Prostate gland (tissue), 2 donors: ENCODE data around the gene HOXA3.

ENCODE experiments used
- POLR2A ChIP-seq: fragments of 450-650 bp; IDR thresholded peaks from one replicate; pipeline ENCODE4 v1.6.1; 2016; ENCODE audit warnings: antibody characterized with exemption, mild to moderate bottlenecking
- POLR2AphosphoS5 ChIP-seq: sonication (generic); formaldehyde crosslinking; IDR thresholded peaks from one replicate; pipeline ENCODE4 v1.6.1; 2017; ENCODE audit warnings: antibody characterized with exemption
- TF ChIP-seq, protein P1 (sequence below), 4 experiments: fragments of 200-600 bp in 2 of 4; fragments of 450-650 bp in 2 of 4; sonication (generic) in 2 of 4; IDR thresholded peaks; 1 replicate in 3 of 4; 2 replicates in 1 of 4; pipeline ENCODE4 v1.5.1; 2016 to 2019; ENCODE audit warnings: antibody characterized with exemption in 4 of 4, mild to moderate bottlenecking in 2 of 4, moderate library complexity in 2 of 4

DNA sequence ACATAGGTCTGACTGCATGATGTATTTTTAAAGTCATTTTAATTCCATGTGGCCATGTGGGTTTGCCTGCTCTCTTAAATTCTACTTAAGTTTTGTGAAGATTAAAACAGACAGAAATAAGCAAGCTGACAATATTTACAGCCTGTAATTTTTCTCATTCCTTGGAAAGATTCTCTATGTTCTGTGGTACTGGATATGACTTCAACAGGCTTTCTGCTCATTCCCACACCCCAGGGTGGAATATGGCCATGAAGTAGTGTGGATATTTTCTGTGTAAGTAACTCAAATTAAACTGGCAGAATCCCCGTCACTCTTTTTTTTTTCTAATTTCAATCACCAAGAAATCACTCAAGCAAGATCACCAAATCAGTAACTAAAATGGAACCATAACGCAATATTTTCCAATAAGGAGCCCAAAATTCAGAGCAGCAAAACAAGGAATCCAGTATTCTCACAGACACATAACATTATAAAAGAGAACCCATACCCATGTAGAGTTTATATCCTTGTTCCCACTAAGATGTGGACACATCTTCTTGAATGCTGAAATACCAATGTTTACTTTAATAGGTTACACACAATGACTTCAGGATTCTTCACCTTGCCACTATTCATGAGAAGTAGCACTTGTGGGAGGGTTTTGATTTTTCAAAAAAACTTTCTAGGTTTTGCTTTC is 14.6 kb downstream of the HOXA3 start:
- TF ChIP-seq POLR2A (no peak), POLR2AphosphoS5 (no peak)
- TF ChIP-seq, protein P1, sequence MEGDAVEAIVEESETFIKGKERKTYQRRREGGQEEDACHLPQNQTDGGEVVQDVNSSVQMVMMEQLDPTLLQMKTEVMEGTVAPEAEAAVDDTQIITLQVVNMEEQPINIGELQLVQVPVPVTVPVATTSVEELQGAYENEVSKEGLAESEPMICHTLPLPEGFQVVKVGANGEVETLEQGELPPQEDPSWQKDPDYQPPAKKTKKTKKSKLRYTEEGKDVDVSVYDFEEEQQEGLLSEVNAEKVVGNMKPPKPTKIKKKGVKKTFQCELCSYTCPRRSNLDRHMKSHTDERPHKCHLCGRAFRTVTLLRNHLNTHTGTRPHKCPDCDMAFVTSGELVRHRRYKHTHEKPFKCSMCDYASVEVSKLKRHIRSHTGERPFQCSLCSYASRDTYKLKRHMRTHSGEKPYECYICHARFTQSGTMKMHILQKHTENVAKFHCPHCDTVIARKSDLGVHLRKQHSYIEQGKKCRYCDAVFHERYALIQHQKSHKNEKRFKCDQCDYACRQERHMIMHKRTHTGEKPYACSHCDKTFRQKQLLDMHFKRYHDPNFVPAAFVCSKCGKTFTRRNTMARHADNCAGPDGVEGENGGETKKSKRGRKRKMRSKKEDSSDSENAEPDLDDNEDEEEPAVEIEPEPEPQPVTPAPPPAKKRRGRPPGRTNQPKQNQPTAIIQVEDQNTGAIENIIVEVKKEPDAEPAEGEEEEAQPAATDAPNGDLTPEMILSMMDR (IDR thresholded peaks at IDR 0.05), result no peak
